NCI-H2196 treated with DMSO at 0.1 percent for 48 hours (cell line): ENCODE results near the gene EPHA1.

Experiments
- DNase-seq: peaks from one replicate; lab custom pipeline; 2025; ENCODE audit not compliant: unreplicated experiment; lab: John Stamatoyannopoulos, UW

EPHA1 gene

GRCh38 chr7:143375298-143376034, 33.2 kb downstream of the EPHA1 start:
- no peak for DNase-seq

- no peak for DNase-seq
These were observed 34.1 kb downstream of the EPHA1 start for GRCh38 chr7:143374561-143374960.

GRCh38 chr7:143373255-143373794, 35.3 kb downstream of the EPHA1 start:
- no peak for DNase-seq

GRCh38 chr7:143372070-143372469, 36.6 kb downstream of the EPHA1 start:
- DNase-seq = peak; percentile 75

GRCh38 chr7:143369678-143370651, 38.7 kb downstream of the EPHA1 start:
- DNase-seq = no peak

GRCh38 chr7:143368387-143368786, 40.3 kb downstream of the EPHA1 start:
- DNase-seq = no peak

GRCh38 chr7:143367972-143368371, 40.7 kb downstream of the EPHA1 start:
- peak; percentile 61 for DNase-seq

GRCh38 chr7:143363016-143363937, 45.4 kb downstream of the EPHA1 start:
- no peak for DNase-seq

- no peak for DNase-seq
These were observed 46.3 kb downstream of the EPHA1 start, which contains the start of gene FAM131B for GRCh38 chr7:143362131-143363015. Gene FAM131B (minus strand): TSS chr7:143362713. CDS start chr7:143362603, 110 bp downstream.

GRCh38 chr7:143361552-143362130, 47.0 kb downstream of the EPHA1 start:
- no peak for DNase-seq

GRCh38 chr7:143360788-143361551, 47.7 kb downstream of the EPHA1 start:
- DNase-seq = no peak

- no peak for DNase-seq
These were observed 48.8 kb downstream of the EPHA1 start for GRCh38 chr7:143359771-143360353.

GRCh38 chr7:143358626-143359025, 50.0 kb downstream of the EPHA1 start:
- DNase-seq = no peak

GRCh38 chr7:143356414-143357050, 52.1 kb downstream of the EPHA1 start:
- no peak for DNase-seq

- no peak for DNase-seq
These were observed 52.9 kb downstream of the EPHA1 start for GRCh38 chr7:143355450-143356385.

GRCh38 chr7:143354965-143355364, 53.7 kb downstream of the EPHA1 start:
- DNase-seq = no peak
